ENCODE measurements around the gene PRKN. TPM values are rescaled to one million over a fixed set of nuclear protein-coding genes. Genes with fewer than 3 reads are reported as not detected.

Gene PRKN
- total RNA-seq, 4 donors from 2014 or later: 9.6 to 17.0 (median 11.6) TPM

- no peak for TF ChIP-seq CTCF (IDR thresholded peaks at IDR 0.05; ENCODE audit: low read depth)
Observed at GRCh38 chr6:162459985-162460384, 267.6 kb downstream of the PRKN start.

- no peak for TF ChIP-seq CTCF (IDR thresholded peaks at IDR 0.05; ENCODE audit: low read depth)
Observed at GRCh38 chr6:162450358-162450757, 277.2 kb downstream of the PRKN start.

GRCh38 chr6:162448294-162448693, 279.3 kb downstream of the PRKN start:
- TF ChIP-seq CTCF (IDR thresholded peaks at IDR 0.05; ENCODE audit: low read depth): no peak

- TF ChIP-seq CTCF (IDR thresholded peaks at IDR 0.05; ENCODE audit: low read depth): no peak
Observed at GRCh38 chr6:162443101-162443500, 284.5 kb downstream of the PRKN start.

GRCh38 chr6:162442687-162443086, 284.9 kb downstream of the PRKN start:
- no peak for TF ChIP-seq CTCF (IDR thresholded peaks at IDR 0.05; ENCODE audit: low read depth)

- no peak for TF ChIP-seq CTCF (IDR thresholded peaks at IDR 0.05; ENCODE audit: low read depth)
Observed at GRCh38 chr6:162441991-162442390, 285.6 kb downstream of the PRKN start.

- no peak for TF ChIP-seq CTCF (IDR thresholded peaks at IDR 0.05; ENCODE audit: low read depth)
Observed at GRCh38 chr6:162438980-162439379, 288.6 kb downstream of the PRKN start.
